Spleen (tissue), 11 donors: ENCODE results near the gene PLEKHA7. TPM values are rescaled to one million over a fixed set of nuclear protein-coding genes. Genes with fewer than 3 reads are reported as not detected.

Experiments
- DNase-seq: peaks from one replicate; pipeline ENCODE4 v3.0.0-alpha.2; 2020
- H3K27ac ChIP-seq, 8 donors: fragments of 200-600 bp; sonication (generic) in 7 of 8; 1 replicate in 4 of 8; 2 replicates in 4 of 8; pipeline versions ENCODE4 v1.5.0 to v1.8.0; 2016 to 2021; ENCODE audit warnings: inconsistent platforms in 4 of 8, mild to moderate bottlenecking in 4 of 8, moderate library complexity in 1 of 8
- H3K27me3 ChIP-seq, 7 donors: fragments of 200-600 bp; sonication (generic) in 6 of 7; replicated peaks in 1 of 7; 1 replicate in 4 of 7; 2 replicates in 3 of 7; pipeline versions ENCODE4 v1.5.0 to v1.8.0; 2016 to 2021; ENCODE audit warnings: inconsistent platforms in 3 of 7, mild to moderate bottlenecking in 1 of 7
- H3K36me3 ChIP-seq, 6 donors: fragments of 200-600 bp; sonication (generic) in 5 of 6; 1 replicate in 4 of 6; 2 replicates in 2 of 6; pipeline versions ENCODE4 v1.5.0 to v1.8.0; 2016 to 2021; ENCODE audit warnings: inconsistent platforms in 2 of 6
- H3K4me1 ChIP-seq, 6 donors: fragments of 200-600 bp; sonication (generic) in 5 of 6; 1 replicate in 3 of 6; 2 replicates in 3 of 6; pipeline versions ENCODE4 v1.5.0 to v1.8.0; 2016 to 2021; ENCODE audit warnings: inconsistent platforms in 3 of 6
- H3K4me3 ChIP-seq, 8 donors: fragments of 200-600 bp; sonication (generic) in 7 of 8; 1 replicate in 4 of 8; 2 replicates in 4 of 8; pipeline versions ENCODE4 v1.5.0 to v1.8.0; 2016 to 2021; ENCODE audit warnings: inconsistent platforms in 4 of 8, mild to moderate bottlenecking in 4 of 8, moderate library complexity in 2 of 8
- H3K9me3 ChIP-seq, 8 donors: fragments of 200-600 bp; sonication (generic) in 7 of 8; 1 replicate in 4 of 8; 2 replicates in 4 of 8; pipeline versions ENCODE4 v1.5.0 to v1.8.0; 2016 to 2021; ENCODE audit warnings: inconsistent platforms in 4 of 8
- CTCF ChIP-seq, 11 experiments: fragments of 200-600 bp in 7 of 11; fragments of 450-650 bp in 4 of 11; sonication (generic) in 4 of 11; IDR thresholded peaks in 8 of 11; conservative IDR thresholded peaks in 3 of 11; 1 replicate in 7 of 11; 2 replicates in 4 of 11; pipeline versions ENCODE4 v1.4.0 to v1.8.0; 2016 to 2021; ENCODE audit warnings: antibody characterized with exemption in 11 of 11, inconsistent platforms in 4 of 11, mild to moderate bottlenecking in 1 of 11
- POLR2A ChIP-seq, 3 donors: fragments of 450-650 bp; IDR thresholded peaks; one replicate each; pipeline ENCODE4 v1.5.1; 2017; ENCODE audit warnings: antibody characterized with exemption in 3 of 3, mild to moderate bottlenecking in 1 of 3
- POLR2AphosphoS5 ChIP-seq, 3 donors: sonication (generic); formaldehyde crosslinking; IDR thresholded peaks; one replicate each; pipeline ENCODE4 v1.5.1; 2017; ENCODE audit warnings: antibody characterized with exemption in 3 of 3
- WGBS, 5 donors: extraction: QIAGEN DNeasy Blood & Tissue Kit in 3 of 5; methylation state at CpG; one replicate each; pipeline versions ENCODE4 v1.1.5 to v1.1.7; 2013 to 2018; 5-methylcytosine and 5-hydroxymethylcytosine counted together
- intact Hi-C: fragments of 100-400 bp; cut with DNase I; formaldehyde crosslinking; loops from one replicate; pipeline ENCODE4 v1.15.0; 2023; ENCODE audit warnings: low total_unique reads
- polyA plus RNA-seq, 3 donors: library from polyadenylated mRNA; stranded (reverse); fragments of 200-250 nt; gene quantifications; one replicate each; pipeline ENCODE4 v1.2.1, GENCODE V29; 2013
- total RNA-seq, 7 donors: library from RNA; depleted of rRNA in 3 of 7; stranded (reverse); fragments of >200 nt in 3 of 7; fragmentation: NEBNext Ultra II Directional in 4 of 7; extraction: Animal tissue kit (Norgen Biotek cat#: 25700) in 4 of 7; gene quantifications; one replicate each; pipeline versions ENCODE4 v1.1.0 to v1.2.1, GENCODE V29; 2016 to 2021
- donor health status: healthy with polysubstance abuse.
- donor health status: DM: no; HTN: no; CAD: no; lungs with moderate emphysema.
- donor health status: DM: no; HTN: no; CAD: no.
- donor health status: Bipolar disorder and iron deficiency.
- donor health status: healthy.
- donor health status: DM: no; HTN: no; CAD: no.
- donor health status: DM: yes; HTN: yes; CAD: no.

PLEKHA7 gene
- total and polyA plus RNA-seq, 10 donors = 1.8 to 12.8 (median 5.8) TPM

DNA sequence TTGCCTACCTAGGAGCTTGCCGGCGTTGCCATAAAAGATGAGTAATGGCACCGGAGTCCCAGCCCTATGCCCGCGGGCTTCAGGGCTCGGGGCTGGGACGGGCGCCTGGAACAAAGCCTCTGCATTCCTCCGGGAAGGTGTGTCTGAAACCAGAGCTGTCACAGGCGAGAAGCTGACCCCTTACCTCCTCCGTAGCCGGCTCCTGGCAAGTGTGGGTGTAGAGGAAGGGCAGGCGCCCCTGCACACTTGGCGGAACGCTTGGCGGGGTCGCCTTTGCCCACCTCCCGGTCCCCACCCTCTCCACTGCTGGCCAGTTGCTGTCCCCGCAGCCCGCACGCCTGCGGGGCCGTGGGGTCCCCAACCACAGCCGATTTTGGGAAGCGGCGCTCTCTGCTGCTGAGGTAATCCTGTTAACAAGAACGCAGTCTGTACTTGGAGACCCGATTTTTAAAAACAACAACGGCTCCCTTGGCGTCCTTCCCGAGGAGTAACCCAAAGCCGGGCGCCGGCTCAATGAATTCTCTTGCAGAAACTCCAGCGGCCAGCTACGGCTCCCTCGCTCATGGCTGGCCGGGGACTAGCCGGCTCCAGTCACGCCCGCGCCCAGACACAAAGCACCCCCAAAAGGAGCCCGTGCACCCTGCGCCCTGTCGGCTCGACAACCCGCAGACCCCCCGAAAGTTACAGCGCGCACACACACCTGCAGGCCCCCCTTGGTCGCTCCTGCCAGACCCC lies 89.2 kb downstream of the PLEKHA7 start:
- peaks cover 0 to 50% (median 33%) of the 10 kb centered on the region in 7 donors for H3K27me3 ChIP-seq
- no peak overlapping the region for H3K27ac ChIP-seq
- peak overlapping the region; percentile 27 to 67 (median 40) for H3K4me3 ChIP-seq
- DNase-seq = no peak
- no peaks in the 10 kb centered on the region for H3K36me3 ChIP-seq
- H3K4me1 ChIP-seq = peaks cover 0 to 28% (median 22%) of the 10 kb centered on the region in 6 donors
- WGBS, 5 donors = 3 to 7% (median 5%) methylated on average over 29 to 51 of the region's 51 CpGs
- H3K9me3 ChIP-seq = no peaks in the 10 kb centered on the region
- intact Hi-C loops = no loop called here
- no peak for TF ChIP-seq POLR2AphosphoS5 (IDR thresholded peaks at IDR 0.05)
- TF ChIP-seq CTCF (IDR thresholded peaks at IDR 0.05 in 8 of 11, conservative IDR thresholded peaks at IDR 0.05 in 3 of 11) = no peak
- no peak for TF ChIP-seq POLR2A (IDR thresholded peaks at IDR 0.05)

GRCh38 chr11:16924462-16924825 lies 89.8 kb downstream of the PLEKHA7 start:
- WGBS, 5 donors = 31 to 48% (median 44%) methylated on average over 4 of the region's 4 CpGs

GRCh38 chr11:16923987-16924386 lies 90.2 kb downstream of the PLEKHA7 start:
- intact Hi-C loops = no loop called here
- H3K4me3 ChIP-seq = peak overlapping the region in 3 of 8 donors; percentile 43 to 67 (median 51)
- peaks cover 0 to 28% (median 22%) of the 10 kb centered on the region in 6 donors for H3K4me1 ChIP-seq
- no peak for DNase-seq
- TF ChIP-seq CTCF (IDR thresholded peaks at IDR 0.05 in 8 of 11, conservative IDR thresholded peaks at IDR 0.05 in 3 of 11) (no peak), POLR2A (IDR thresholded peaks at IDR 0.05) (no peak), POLR2AphosphoS5 (IDR thresholded peaks at IDR 0.05) (no peak)
- no peaks in the 10 kb centered on the region for H3K9me3 ChIP-seq
- H3K27me3 ChIP-seq = peaks cover 0 to 50% (median 30%) of the 10 kb centered on the region in 7 donors
- no peak overlapping the region for H3K27ac ChIP-seq
- 70 to 81% (median 74%) methylated on average over 4 of the region's 4 CpGs for WGBS, 5 donors
- H3K36me3 ChIP-seq = no peaks in the 10 kb centered on the region

More at GRCh38 chr11:16924462-16924825, 89.8 kb downstream of the PLEKHA7 start:
- Histone ChIP-seq H3K4me3 (peak overlapping the region in 5 of 8 donors; percentile 40 to 67 (median 43)), H3K9me3 (no peaks in the 10 kb centered on the region), H3K4me1 (peaks cover 0 to 28% (median 22%) of the 10 kb centered on the region in 6 donors), H3K27me3 (peaks cover 0 to 50% (median 30%) of the 10 kb centered on the region in 7 donors), H3K27ac (no peak overlapping the region), H3K36me3 (no peaks in the 10 kb centered on the region)
- TF ChIP-seq POLR2AphosphoS5 (IDR thresholded peaks at IDR 0.05) (no peak), POLR2A (IDR thresholded peaks at IDR 0.05) (no peak), CTCF (IDR thresholded peaks at IDR 0.05 in 8 of 11, conservative IDR thresholded peaks at IDR 0.05 in 3 of 11) (no peak)
- intact Hi-C loops = no loop called here
- DNase-seq = no peak

DNA sequence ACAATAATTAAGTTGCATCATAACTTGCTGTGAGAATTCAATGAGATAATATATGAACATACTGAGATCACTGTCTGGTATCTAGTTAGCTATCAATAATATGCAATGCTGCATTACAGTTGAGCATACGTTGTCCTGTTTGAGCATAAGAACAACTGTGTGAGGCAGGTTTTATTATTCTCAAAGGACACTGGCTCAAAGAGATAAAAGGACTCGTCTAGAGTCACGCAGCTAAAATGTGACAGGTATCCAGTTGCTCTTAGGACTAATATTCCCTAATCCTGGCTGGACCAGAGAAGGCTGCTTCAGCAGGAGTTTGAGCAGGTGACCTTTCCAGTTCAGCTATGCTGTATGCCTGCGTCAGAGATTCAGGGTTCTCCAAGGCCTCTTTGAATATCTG lies 92.5 kb downstream of the PLEKHA7 start:
- WGBS, 5 donors = 79 to 97% (median 88%) methylated on average over 4 of the region's 4 CpGs
- Histone ChIP-seq H3K4me3 (no peak overlapping the region), H3K9me3 (no peaks in the 10 kb centered on the region), H3K27me3 (peaks cover 0 to 41% (median 24%) of the 10 kb centered on the region in 7 donors), H3K4me1 (peaks cover 0 to 28% (median 22%) of the 10 kb centered on the region in 6 donors), H3K36me3 (no peaks in the 10 kb centered on the region), H3K27ac (no peak overlapping the region)
- TF ChIP-seq CTCF (IDR thresholded peaks at IDR 0.05 in 8 of 11, conservative IDR thresholded peaks at IDR 0.05 in 3 of 11) (no peak), POLR2A (IDR thresholded peaks at IDR 0.05) (no peak), POLR2AphosphoS5 (IDR thresholded peaks at IDR 0.05) (no peak)
- intact Hi-C loops = no loop called here
- no peak for DNase-seq
